HepG2 (cell line): ENCODE measurements around the gene ATP13A3. TPM values are rescaled to one million over a fixed set of nuclear protein-coding genes. Genes with fewer than 3 reads are reported as not detected.

Source experiments
- ATAC-seq: fragments of 200-7000 bp; cut with Tn5 transposase; 3 replicates; pipeline ENCODE4 v1.9.1; 2020; ENCODE audit warnings: mild to moderate bottlenecking, moderate library complexity
- BruUV-seq: library from RNA; stranded (reverse); fragments of 400-500 nt; replicated peaks from 2 replicates; lab custom pipeline; 2021; lab: Mats Ljungman, UMichigan
- CTCF ChIA-PET: fragments of 300-600 bp; formaldehyde crosslinking; extraction: SDS; loops from one replicate; lab custom pipeline; 2021; ENCODE audit warnings: low total read pairs, inconsistent platforms, low intra/inter-chr PET ratio; lab: Yijun Ruan, JAX
- POLR2A ChIA-PET: fragments of 350-600 bp; sonication (Branson Sonifier 250); formaldehyde crosslinking; loops from one replicate; lab custom pipeline; 2020; ENCODE audit warnings: antibody characterized with exemption, inconsistent platforms; lab: Yijun Ruan, JAX
- DNase-seq: peaks from one replicate; pipeline ENCODE4 v3.0.0-alpha.2; 2015; ENCODE audit warnings: low spot score
- FAIRE-seq: peaks from 3 replicates; lab custom pipeline; 2011; peaks lifted over from hg19 to GRCh38; lab: Jason Lieb, UNC
- H2AFZ ChIP-seq: one replicate; pipeline ENCODE4 v1.6.1; 2011; ENCODE audit warnings: low read length, inconsistent platforms
- H3K27ac ChIP-seq: fragments of 300-600 bp; 3 replicates; pipeline ENCODE4 v1.8.0; 2011; ENCODE audit warnings: mixed run types, mild to moderate bottlenecking, mixed read lengths, low read length, inconsistent platforms; ENCODE audit not compliant: insufficient read depth; ENCODE audit errors: extremely low read length
- H3K27me3 ChIP-seq, 2 experiments: fragments of 200-600 bp in 1 of 2; 2 replicates in 1 of 2; 3 replicates in 1 of 2; pipeline versions ENCODE4 v1.6.0 to v1.8.0; 2011; ENCODE audit warnings: low read length in 2 of 2, mild to moderate bottlenecking in 2 of 2, moderate library complexity in 2 of 2, inconsistent platforms in 1 of 2; ENCODE audit not compliant: insufficient read depth in 2 of 2, control insufficient read depth in 1 of 2
- H3K36me3 ChIP-seq, 2 experiments: fragments of 200-600 bp in 1 of 2; replicated peaks in 1 of 2; 2 replicates in 1 of 2; 3 replicates in 1 of 2; pipeline versions ENCODE4 v1.5.1 to v1.8.0; 2011; ENCODE audit warnings: low read length in 2 of 2, inconsistent platforms in 1 of 2; ENCODE audit not compliant: insufficient read depth in 2 of 2, control insufficient read depth in 1 of 2
- H3K4me1 ChIP-seq: 2 replicates; pipeline ENCODE4 v1.5.1; 2012; ENCODE audit warnings: low read length, inconsistent platforms; ENCODE audit not compliant: insufficient read depth
- H3K4me2 ChIP-seq: 2 replicates; pipeline ENCODE4 v1.6.0; 2011; ENCODE audit warnings: low read depth, low read length, inconsistent platforms
- H3K4me3 ChIP-seq, 3 experiments: fragments of 200-600 bp in 1 of 3; sonication (generic), shearing (Covaris generic) in 1 of 3; replicated peaks in 1 of 3; 2 replicates each; pipeline ENCODE4 v1.5.1; 2011 to 2016; ENCODE audit warnings: low read length in 3 of 3, inconsistent platforms in 2 of 3, low read depth in 2 of 3, mild to moderate bottlenecking in 2 of 3, control low read depth in 1 of 3, mixed read lengths in 1 of 3; ENCODE audit not compliant: insufficient read depth in 1 of 3
- H3K79me2 ChIP-seq: one replicate; pipeline ENCODE4 v1.6.1; 2011; ENCODE audit warnings: low read length, inconsistent platforms; ENCODE audit not compliant: insufficient read depth
- H3K9ac ChIP-seq: 2 replicates; pipeline ENCODE4 v1.6.0; 2011; ENCODE audit warnings: mild to moderate bottlenecking, low read depth, low read length, inconsistent platforms; ENCODE audit not compliant: insufficient read depth
- H3K9me3 ChIP-seq: 2 replicates; pipeline ENCODE4 v1.5.1; 2012; ENCODE audit warnings: mild to moderate bottlenecking, low read length
- H4K20me1 ChIP-seq: 2 replicates; pipeline ENCODE4 v1.6.0; 2011; ENCODE audit warnings: inconsistent platforms, mild to moderate bottlenecking, low read length, moderate library complexity; ENCODE audit not compliant: insufficient read depth
- ZBTB7B ChIP-seq: sonication (generic); formaldehyde crosslinking; IDR thresholded peaks from 2 replicates; pipeline ENCODE4 v1.4.0; 2020; ENCODE audit warnings: missing genetic modification reagents
- ZNF792 ChIP-seq: IDR thresholded peaks from 2 replicates; pipeline ENCODE4 v1.6.1; 2016
- ZSCAN9 ChIP-seq: IDR thresholded peaks from 2 replicates; pipeline ENCODE4 v1.6.1; 2016; ENCODE audit warnings: borderline replicate concordance
- WGBS: methylation state at CpG from one replicate; pipeline ENCODE4 v1.1.6; 2017; ENCODE audit warnings: low lambda C conversion rate; 5-methylcytosine and 5-hydroxymethylcytosine counted together
- in situ Hi-C: cut with HindIII; loops from 2 replicates; pipeline ENCODE4 v1.10.0; 2017; ENCODE audit warnings: low pct_unique_long_range_greater_than_20kb; ENCODE audit not compliant: extremely low pct_ligation_motif_present
- intact Hi-C: fragments of 100-400 bp; cut with micrococcal nuclease; formaldehyde crosslinking; loops from one replicate; pipeline ENCODE4 v1.10.0; 2022; ENCODE audit not compliant: unreplicated experiment
- polyA plus RNA-seq, 8 experiments: library from polyadenylated mRNA; depleted of rRNA in 3 of 8; stranded (reverse) in 7 of 8; unstranded in 1 of 8; fragments of >200 nt; fragmentation: Illumina TruSeq in 4 of 8; extraction: Trizol in 4 of 8; gene quantifications; 2 replicates each; pipeline versions ENCODE4 v1.2.1 to v1.2.3, GENCODE V29; 2011 to 2016; ENCODE audit warnings: low read depth in 4 of 8, missing spikeins in 1 of 8, mixed read lengths in 1 of 8; ENCODE audit not compliant: insufficient read depth in 1 of 8
- total RNA-seq, 5 experiments: library from RNA; depleted of rRNA; stranded (reverse); fragments of >200 nt; fragmentation: Illumina TruSeq; extraction: Trizol; gene quantifications; 2 replicates each; pipeline ENCODE4 v1.2.3, GENCODE V29; 2016; ENCODE audit warnings: low read depth in 1 of 5
- TF ChIP-seq, protein P1 (sequence below): sonication (generic); formaldehyde crosslinking; IDR thresholded peaks from 2 replicates; pipeline ENCODE4 v1.5.1; 2020; ENCODE audit warnings: mild to moderate bottlenecking, missing genetic modification reagents, borderline replicate concordance
- TF ChIP-seq, protein P2 (sequence below): sonication (generic); formaldehyde crosslinking; conservative IDR thresholded peaks from 2 replicates; pipeline ENCODE4 v1.8.0; 2022; ENCODE audit warnings: low read depth, missing genetic modification reagents
- TF ChIP-seq, protein P3 (sequence below): sonication (generic); formaldehyde crosslinking; IDR thresholded peaks from 2 replicates; pipeline ENCODE4 v1.8.1; 2022; ENCODE audit warnings: mild to moderate bottlenecking, missing genetic modification reagents

Gene ATP13A3
- total and polyA plus RNA-seq, 2 of the 13 experiments (the other 11 are each of a cell fraction or from before 2014, with no cell fraction given): 44.9 to 80.8 TPM

DNA sequence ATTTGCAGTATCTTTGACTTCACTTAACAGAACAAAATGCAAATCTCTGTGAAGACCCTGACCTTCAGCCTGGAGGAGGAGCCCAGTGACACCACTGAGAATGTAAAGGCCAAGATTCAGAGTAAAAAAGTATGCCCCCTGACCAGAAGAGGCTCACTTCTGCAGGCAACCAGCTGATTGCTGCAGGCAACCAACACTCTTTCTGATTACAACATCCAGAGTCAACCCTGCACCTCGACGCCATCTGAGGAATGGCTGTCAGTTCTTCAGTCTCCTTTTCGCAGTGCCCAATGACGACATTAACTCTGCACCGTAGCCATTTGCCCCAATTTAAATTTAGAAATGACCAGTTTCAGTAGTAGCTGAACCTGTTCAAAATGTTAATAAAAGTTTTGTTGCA, 14.9 kb downstream of the ATP13A3 start (continued):
- TF ChIP-seq, protein P1, sequence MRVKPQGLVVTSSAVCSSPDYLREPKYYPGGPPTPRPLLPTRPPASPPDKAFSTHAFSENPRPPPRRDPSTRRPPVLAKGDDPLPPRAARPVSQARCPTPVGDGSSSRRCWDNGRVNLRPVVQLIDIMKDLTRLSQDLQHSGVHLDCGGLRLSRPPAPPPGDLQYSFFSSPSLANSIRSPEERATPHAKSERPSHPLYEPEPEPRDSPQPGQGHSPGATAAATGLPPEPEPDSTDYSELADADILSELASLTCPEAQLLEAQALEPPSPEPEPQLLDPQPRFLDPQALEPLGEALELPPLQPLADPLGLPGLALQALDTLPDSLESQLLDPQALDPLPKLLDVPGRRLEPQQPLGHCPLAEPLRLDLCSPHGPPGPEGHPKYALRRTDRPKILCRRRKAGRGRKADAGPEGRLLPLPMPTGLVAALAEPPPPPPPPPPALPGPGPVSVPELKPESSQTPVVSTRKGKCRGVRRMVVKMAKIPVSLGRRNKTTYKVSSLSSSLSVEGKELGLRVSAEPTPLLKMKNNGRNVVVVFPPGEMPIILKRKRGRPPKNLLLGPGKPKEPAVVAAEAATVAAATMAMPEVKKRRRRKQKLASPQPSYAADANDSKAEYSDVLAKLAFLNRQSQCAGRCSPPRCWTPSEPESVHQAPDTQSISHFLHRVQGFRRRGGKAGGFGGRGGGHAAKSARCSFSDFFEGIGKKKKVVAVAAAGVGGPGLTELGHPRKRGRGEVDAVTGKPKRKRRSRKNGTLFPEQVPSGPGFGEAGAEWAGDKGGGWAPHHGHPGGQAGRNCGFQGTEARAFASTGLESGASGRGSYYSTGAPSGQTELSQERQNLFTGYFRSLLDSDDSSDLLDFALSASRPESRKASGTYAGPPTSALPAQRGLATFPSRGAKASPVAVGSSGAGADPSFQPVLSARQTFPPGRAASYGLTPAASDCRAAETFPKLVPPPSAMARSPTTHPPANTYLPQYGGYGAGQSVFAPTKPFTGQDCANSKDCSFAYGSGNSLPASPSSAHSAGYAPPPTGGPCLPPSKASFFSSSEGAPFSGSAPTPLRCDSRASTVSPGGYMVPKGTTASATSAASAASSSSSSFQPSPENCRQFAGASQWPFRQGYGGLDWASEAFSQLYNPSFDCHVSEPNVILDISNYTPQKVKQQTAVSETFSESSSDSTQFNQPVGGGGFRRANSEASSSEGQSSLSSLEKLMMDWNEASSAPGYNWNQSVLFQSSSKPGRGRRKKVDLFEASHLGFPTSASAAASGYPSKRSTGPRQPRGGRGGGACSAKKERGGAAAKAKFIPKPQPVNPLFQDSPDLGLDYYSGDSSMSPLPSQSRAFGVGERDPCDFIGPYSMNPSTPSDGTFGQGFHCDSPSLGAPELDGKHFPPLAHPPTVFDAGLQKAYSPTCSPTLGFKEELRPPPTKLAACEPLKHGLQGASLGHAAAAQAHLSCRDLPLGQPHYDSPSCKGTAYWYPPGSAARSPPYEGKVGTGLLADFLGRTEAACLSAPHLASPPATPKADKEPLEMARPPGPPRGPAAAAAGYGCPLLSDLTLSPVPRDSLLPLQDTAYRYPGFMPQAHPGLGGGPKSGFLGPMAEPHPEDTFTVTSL (CRISPR knock-in tag): no peak

DNA sequence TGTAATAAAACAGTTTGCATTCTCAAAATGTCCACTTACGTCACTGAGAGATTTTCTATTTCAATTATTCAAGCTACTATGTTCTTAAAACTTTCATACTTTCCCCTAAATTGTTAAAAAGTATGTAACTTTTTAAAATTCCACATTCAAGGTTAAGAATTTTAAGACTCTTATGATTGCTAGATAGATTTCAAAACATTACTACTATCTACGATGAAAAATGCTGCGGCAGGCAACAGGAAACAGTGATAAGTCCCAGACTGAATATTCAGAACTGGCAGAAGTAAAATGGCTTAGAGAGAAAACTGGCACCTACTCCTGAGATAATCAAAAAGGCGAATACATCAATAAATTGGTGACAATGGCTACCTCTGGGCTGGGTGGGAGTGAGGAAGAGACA, 16.2 kb downstream of the ATP13A3 start:
- Histone ChIP-seq H3K27ac (no peak overlapping the region), H3K27me3 (no peaks in the 10 kb centered on the region), H3K4me2 (no peak overlapping the region), H3K9me3 (no peaks in the 10 kb centered on the region), H3K9ac (no peak overlapping the region), H3K79me2 (peaks cover 97% of the 10 kb centered on the region), H3K4me3 (no peak overlapping the region), H2AFZ (no peak overlapping the region), H4K20me1 (peaks cover 48% of the 10 kb centered on the region), H3K4me1 (peaks cover 41% of the 10 kb centered on the region), H3K36me3 (peaks cover 0 to 8% of the 10 kb centered on the region in 2 experiments; a peak in 1 of 5 replicates)
- DNase-seq (no peak), FAIRE-seq (no peak), ATAC-seq (no peak)
- ChIA-PET CTCF (no interaction called here), POLR2A (interaction anchor here (3.1 kb wide), 1 partner anchor 114 kb away, joined by 13 read pairs; no protein-coding TSS in a partner anchor)
- no peak for TF ChIP-seq ZBTB7B (CRISPR knock-in tag)
- TF ChIP-seq, protein P2, sequence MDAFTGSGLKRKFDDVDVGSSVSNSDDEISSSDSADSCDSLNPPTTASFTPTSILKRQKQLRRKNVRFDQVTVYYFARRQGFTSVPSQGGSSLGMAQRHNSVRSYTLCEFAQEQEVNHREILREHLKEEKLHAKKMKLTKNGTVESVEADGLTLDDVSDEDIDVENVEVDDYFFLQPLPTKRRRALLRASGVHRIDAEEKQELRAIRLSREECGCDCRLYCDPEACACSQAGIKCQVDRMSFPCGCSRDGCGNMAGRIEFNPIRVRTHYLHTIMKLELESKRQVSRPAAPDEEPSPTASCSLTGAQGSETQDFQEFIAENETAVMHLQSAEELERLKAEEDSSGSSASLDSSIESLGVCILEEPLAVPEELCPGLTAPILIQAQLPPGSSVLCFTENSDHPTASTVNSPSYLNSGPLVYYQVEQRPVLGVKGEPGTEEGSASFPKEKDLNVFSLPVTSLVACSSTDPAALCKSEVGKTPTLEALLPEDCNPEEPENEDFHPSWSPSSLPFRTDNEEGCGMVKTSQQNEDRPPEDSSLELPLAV (CRISPR knock-in tag): no peak
- TF ChIP-seq ZNF792: no peak
- TF ChIP-seq, protein P3, sequence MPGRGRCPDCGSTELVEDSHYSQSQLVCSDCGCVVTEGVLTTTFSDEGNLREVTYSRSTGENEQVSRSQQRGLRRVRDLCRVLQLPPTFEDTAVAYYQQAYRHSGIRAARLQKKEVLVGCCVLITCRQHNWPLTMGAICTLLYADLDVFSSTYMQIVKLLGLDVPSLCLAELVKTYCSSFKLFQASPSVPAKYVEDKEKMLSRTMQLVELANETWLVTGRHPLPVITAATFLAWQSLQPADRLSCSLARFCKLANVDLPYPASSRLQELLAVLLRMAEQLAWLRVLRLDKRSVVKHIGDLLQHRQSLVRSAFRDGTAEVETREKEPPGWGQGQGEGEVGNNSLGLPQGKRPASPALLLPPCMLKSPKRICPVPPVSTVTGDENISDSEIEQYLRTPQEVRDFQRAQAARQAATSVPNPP (CRISPR knock-in tag): no peak
- no peak for TF ChIP-seq ZSCAN9 (CRISPR knock-in tag)
- in situ Hi-C loops (no loop called here), intact Hi-C loops (no loop called here)
- WGBS: 96% methylated on average over 4 of the region's 4 CpGs
- no TSS peak for BruUV-seq
